ENCODE results near the gene TRPC6.
"Not testable (repeated sequence)": the region's sequence is repeated elsewhere in the genome, so short reads cannot be mapped to it uniquely, and the experiment has no call there.

The TRPC6 gene

GRCh38 chr11:101516546-101516945, 67.3 kb downstream of the TRPC6 start:
- DNase-seq: no peak

GRCh38 chr11:101511065-101511464, 72.7 kb downstream of the TRPC6 start:
- DNase-seq: no peak

DNA sequence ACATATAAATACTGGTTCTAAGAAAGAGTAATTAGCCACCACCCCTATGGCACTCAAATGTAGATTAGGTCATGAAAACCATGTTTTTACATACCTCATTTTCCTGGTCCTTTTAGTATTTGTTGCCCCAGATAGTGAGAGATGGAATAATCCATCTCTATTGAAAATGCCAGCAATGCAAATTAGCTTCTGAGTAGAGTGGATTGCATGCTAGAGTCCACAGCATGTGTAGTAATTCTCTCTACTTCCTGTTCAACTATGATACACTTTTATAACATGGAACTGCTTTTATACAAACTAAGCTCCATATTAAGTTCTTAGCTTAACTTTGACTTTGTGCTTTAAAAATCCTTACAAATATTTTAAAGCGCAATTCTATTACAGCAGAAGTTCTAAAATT, 73.2 kb downstream of the TRPC6 start:
- DNase-seq: no peak

DNA sequence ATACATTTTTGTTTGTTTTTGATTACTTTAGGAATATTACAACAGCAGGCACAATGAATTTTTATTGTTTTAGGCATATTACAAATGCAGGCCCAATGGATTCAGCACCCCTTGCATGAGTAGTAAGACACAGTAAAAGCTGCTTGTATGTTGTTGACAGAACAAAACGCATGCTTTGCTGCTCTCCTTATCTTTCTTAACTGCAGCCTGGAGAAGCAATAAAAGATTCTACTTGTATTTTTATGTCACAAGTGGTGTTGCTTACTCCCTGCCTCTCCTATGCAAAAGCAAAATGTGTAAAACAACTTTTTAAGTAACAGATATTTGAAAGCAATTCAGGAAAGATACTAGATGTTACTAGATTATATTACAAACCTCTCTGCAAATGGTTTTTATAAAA, 73.9 kb downstream of the TRPC6 start:
- DNase-seq: no peak

DNA sequence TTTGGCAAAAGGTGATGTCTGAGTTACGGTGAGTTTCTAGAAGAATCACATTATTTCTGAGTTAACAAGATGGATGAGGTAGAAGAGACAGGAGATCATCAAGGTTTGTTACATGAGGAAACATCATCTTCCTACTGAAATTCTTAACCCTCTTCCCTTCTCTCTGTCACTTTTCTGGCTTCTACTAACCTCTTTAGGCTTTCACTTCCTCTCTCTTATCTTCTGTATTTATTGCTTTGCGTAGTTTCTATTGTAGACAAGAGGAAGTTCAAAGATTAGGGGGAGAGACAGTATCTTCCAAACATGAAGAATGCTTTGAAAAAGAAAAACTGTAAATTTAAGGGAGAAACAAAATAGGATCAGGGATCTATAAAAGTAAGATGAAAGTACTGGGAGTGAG, 75.4 kb downstream of the TRPC6 start:
- DNase-seq: no peak

GRCh38 chr11:101498891-101499290, 84.9 kb downstream of the TRPC6 start:
- DNase-seq: no peak

- no peak for DNase-seq
Observed at GRCh38 chr11:101497291-101497690, 86.5 kb downstream of the TRPC6 start.

- no peak for DNase-seq
Observed at GRCh38 chr11:101487775-101488174, 96.0 kb downstream of the TRPC6 start.

DNA sequence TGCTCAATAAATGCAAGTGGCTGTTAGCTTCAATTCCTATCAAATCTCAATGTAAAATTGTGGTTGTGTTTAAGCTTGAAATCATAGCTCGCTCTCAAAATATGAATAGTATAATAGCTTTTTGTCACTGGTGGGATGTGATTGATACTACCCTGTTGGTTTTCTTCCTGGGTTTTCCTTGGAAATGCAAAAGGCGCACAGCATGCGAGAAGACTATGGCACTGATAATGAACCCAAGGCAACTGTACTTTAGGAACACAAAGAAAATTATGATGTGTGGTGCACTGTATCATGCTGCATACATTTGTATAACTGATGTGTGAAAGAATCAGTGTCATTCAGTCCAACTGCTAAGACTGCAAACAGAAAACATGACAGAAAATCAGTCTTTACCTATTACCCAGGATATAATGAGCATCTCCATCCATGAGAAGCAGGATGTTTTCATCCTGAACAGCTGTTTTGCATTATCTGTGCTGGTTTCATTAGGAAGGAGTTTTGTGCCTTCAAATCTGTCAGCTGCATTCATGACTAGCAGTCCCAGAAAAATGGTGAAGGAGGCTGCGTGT, 101.2 kb downstream of the TRPC6 start:
- DNase-seq: no peak

GRCh38 chr11:101478587-101479369, 105.0 kb downstream of the TRPC6 start:
- DNase-seq: no peak

DNA sequence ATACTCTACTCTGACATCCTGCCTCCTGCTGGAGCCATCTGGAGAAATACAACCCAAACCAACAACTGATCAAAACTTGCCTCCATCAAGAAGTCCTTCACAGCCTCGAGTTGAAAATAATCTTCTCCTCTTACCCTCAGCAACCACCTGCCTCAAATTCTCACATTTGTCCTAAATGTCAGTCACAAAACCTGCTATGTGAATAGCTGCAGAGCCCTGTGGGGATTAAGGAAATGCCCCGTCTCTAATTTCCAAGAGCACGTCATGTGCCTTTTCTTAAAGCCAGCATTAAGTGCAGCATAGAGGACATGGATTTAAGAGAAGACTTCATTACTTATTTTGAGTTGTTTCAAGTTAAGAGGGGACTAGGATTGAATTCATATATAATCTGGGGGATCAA, 105.9 kb downstream of the TRPC6 start:
- DNase-seq: no peak

- no peak for DNase-seq
Observed at GRCh38 chr11:101476191-101476590, 107.6 kb downstream of the TRPC6 start.

- DNase-seq: no peak
Observed at GRCh38 chr11:101475699-101476098, 108.1 kb downstream of the TRPC6 start.

DNA sequence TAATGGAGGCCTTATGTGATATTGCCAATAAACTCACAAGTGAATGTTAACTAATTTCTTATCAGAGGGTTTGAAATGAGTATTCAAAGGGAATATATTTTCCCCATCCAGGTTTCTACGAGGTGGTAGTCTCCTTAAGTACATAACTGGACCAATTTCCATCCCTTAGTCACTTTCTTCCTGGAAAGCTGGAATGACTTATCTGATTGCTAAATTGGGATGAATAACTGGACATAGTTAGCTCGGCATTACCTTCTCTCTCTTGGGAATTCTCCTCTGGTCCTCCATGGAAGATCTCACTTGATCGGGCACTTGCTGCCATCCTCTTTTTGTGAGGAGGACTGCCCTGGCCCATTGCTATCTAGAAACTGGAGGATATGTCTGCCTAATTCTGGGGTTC, 109.1 kb downstream of the TRPC6 start:
- no peak for DNase-seq

- no peak for DNase-seq
Observed at GRCh38 chr11:101470881-101471520, 112.8 kb downstream of the TRPC6 start.

DNA sequence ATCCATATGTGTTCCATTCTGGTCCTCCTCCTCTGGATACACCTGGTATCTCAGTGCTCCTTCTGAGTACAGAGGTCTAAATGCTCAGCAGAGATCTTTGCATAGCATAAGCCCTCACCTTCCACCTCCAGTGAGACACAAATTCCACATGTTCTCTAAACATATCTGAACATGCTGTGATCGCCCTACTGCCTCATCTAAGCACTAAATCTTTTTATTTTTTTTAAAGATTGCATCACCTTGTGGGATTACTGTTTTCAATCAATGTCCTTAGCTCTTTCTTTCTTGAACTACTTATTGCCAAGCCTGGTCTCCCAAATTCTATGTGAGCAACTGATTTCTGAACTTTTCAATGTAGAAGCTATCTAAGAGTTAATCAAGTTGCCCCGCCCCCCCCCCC, 113.4 kb downstream of the TRPC6 start:
- no peak for DNase-seq

DNA sequence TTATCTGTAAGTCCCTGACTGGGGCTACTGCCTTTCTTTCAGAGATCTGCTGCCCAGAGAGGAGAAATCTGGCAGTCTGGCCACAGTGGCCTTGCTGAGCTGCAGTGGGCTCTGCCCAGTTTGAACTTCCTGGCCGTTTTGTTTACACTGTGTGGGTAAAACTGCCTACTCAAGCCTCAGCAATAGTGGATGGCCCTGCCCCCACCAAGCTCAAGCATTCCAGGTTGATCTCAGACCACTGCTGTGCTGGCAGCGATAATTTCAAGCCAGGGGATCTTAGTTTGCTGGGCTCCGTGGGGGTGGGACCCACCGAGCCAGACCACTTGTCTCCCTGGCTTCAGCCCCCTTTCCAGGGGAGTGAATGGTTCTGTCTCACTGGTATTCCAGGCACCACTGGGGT, 117.5 kb downstream of the TRPC6 start:
- DNase-seq: no peak

DNA sequence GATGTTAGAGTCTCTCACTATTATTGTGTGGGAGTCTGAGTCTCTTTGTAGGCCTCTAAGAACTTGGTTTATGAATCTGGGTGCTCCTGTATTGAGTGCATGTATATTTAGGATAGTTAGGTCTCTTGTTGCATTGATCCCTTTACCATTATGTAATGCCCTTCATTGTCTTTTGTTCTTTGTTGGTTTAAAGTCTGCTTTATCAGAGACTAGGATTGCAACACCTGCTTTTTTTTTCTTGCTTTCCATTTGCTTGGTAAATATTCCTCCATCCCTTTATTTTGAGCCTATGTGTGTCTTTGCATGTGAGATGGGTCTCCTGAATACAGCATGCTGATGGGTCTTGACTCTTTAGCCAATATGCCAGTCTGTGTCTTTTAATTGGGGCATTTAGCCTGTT, 119.4 kb downstream of the TRPC6 start:
- DNase-seq: not testable (repeated sequence)

DNA sequence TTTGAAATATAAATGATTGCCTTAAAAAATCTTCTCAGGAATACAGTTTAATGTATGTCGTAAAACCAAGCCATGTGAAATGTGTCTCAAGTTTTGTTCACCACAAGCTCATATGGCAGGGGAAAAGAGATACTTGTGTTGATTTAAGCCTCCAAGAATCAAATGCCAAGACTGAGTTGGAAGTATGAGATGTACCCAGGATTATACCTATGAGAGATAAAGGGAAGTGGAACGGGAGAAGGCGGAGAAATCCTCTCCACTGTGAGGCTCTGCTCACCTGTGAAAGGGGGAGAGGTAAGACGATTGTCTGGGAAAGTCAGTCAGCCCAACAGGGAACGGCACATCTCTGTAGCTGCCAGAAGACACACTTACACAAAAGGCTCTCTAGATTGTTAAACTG, 124.8 kb downstream of the TRPC6 start:
- DNase-seq: no peak

DNA sequence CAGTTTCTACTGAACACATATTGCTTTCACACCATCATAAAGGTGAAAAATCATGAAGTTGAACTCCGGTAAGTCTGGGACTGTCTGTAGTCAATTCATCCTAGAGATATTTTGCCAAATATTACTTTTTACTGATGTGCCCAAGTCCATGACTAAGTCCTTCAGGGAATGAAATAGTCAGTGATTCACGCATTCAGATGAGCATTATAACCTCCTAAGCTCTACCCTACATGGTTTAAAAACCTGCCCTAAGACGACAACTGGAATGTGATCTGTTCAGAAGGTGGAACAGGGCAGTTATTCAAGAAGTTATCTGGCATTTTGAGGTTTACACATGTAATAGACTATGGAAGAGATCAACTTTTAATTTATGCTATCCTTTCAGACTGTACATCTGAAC, 125.6 kb downstream of the TRPC6 start:
- no peak for DNase-seq

- DNase-seq: no peak
Observed at GRCh38 chr11:101456812-101457211, 127.0 kb downstream of the TRPC6 start.

GRCh38 chr11:101453682-101454081, 130.1 kb downstream of the TRPC6 start:
- DNase-seq: no peak

DNA sequence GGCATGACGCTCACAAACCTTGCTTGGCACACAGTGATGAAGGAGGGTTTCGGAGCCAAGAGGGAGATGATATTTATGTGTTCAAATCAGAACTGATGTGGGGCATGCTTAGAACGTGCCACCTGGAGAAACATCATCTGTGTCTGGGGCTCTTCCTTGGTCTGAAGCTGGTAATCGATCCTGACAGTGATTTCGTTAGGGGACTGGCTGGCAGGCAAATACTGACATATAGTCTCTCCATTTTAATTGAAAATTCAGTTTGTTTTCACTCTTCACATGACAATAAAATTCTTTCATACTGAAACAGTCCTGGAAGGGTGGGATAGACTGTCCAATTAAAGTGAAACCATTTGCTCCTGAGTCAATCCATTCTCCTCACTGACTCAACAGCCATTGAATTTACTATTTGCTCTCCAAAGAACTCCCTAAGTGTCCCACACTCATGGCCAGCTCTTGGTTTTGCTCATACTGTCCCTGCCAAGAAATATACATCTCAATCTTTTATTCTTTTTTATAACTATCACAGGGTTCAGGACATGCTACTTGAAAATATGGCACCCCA, 134.8 kb downstream of the TRPC6 start:
- no peak for DNase-seq

- no peak for DNase-seq
Observed at GRCh38 chr11:101446726-101447125, 137.1 kb downstream of the TRPC6 start.
